CD14-positive monocyte (primary cell): ENCODE data around the gene SLC22A1. TPM values are rescaled to one million over a fixed set of nuclear protein-coding genes. Genes with fewer than 3 reads are reported as not detected.

Experiments used
- DNase-seq, 3 donors: peaks; one replicate each; pipeline ENCODE4 v3.0.0-alpha.2; 2011 to 2022
- H2AFZ ChIP-seq: 2 replicates; pipeline ENCODE4 v1.6.0; 2012; ENCODE audit warnings: mild to moderate bottlenecking, low read depth, low read length, inconsistent platforms; ENCODE audit not compliant: insufficient read depth, poor library complexity, severe bottlenecking
- H3K27ac ChIP-seq, 2 donors: 1 replicate in 1 of 2; 2 replicates in 1 of 2; pipeline ENCODE4 v1.5.1; 2012 to 2013; ENCODE audit warnings: low read length in 2 of 2, control low read depth in 1 of 2, inconsistent platforms in 1 of 2, low read depth in 1 of 2, mild to moderate bottlenecking in 1 of 2
- H3K27me3 ChIP-seq, 2 donors: one replicate each; pipeline versions ENCODE4 v1.6.0 to v1.6.1; 2011 to 2013; ENCODE audit warnings: low read length in 2 of 2; ENCODE audit not compliant: control insufficient read depth in 2 of 2, insufficient read depth in 2 of 2
- H3K36me3 ChIP-seq, 2 donors: replicated peaks in 1 of 2; 1 replicate in 1 of 2; 2 replicates in 1 of 2; pipeline versions ENCODE4 v1.5.1 to v1.6.1; 2012 to 2013; ENCODE audit warnings: low read length in 2 of 2, control low read depth in 1 of 2, inconsistent platforms in 1 of 2, mild to moderate bottlenecking in 1 of 2; ENCODE audit not compliant: insufficient read depth in 2 of 2, control insufficient read depth in 1 of 2
- H3K4me1 ChIP-seq, 2 donors: 1 replicate in 1 of 2; 2 replicates in 1 of 2; pipeline versions ENCODE4 v1.5.1 to v1.6.1; 2012 to 2013; ENCODE audit warnings: low read length in 2 of 2, control low read depth in 1 of 2, inconsistent platforms in 1 of 2, mild to moderate bottlenecking in 1 of 2, moderate library complexity in 1 of 2; ENCODE audit not compliant: insufficient read depth in 2 of 2, control insufficient read depth in 1 of 2
- H3K4me2 ChIP-seq: replicated peaks from 2 replicates; pipeline ENCODE3; 2012; ENCODE audit warnings: low read length, moderate library complexity, mild to moderate bottlenecking; ENCODE audit not compliant: poor library complexity, severe bottlenecking; ENCODE audit errors: extremely low read depth
- H3K4me3 ChIP-seq, 3 experiments: fragments of 200-600 bp in 1 of 3; sonication (generic) in 1 of 3; replicated peaks in 1 of 3; 1 replicate in 2 of 3; 2 replicates in 1 of 3; pipeline ENCODE4 v1.5.1; 2011 to 2013; ENCODE audit warnings: low read length in 3 of 3, mild to moderate bottlenecking in 3 of 3, control low read depth in 2 of 3, low read depth in 2 of 3, inconsistent platforms in 1 of 3, moderate library complexity in 1 of 3
- H3K79me2 ChIP-seq: 2 replicates; pipeline ENCODE4 v1.6.0; 2012; ENCODE audit warnings: mild to moderate bottlenecking, control low read depth, inconsistent platforms, low read length, moderate library complexity; ENCODE audit not compliant: insufficient read depth
- H3K9ac ChIP-seq: 2 replicates; pipeline ENCODE4 v1.6.0; 2017; ENCODE audit warnings: low read length, mild to moderate bottlenecking; ENCODE audit not compliant: insufficient read depth, poor library complexity, severe bottlenecking
- H3K9me3 ChIP-seq, 2 donors: replicated peaks in 1 of 2; 1 replicate in 1 of 2; 2 replicates in 1 of 2; pipeline versions ENCODE4 v1.5.1 to v1.6.1; 2012 to 2013; ENCODE audit warnings: low read length in 2 of 2, control low read depth in 1 of 2; ENCODE audit not compliant: control insufficient read depth in 1 of 2, insufficient read depth in 1 of 2
- H4K20me1 ChIP-seq: 2 replicates; pipeline ENCODE4 v1.6.0; 2012; ENCODE audit warnings: mild to moderate bottlenecking, low read length, control low read depth, moderate library complexity; ENCODE audit not compliant: insufficient read depth
- H3K27ac Mint-ChIP-seq, 7 donors: one replicate each; pipeline ENCODE4 v1.8.0; 2020; ENCODE audit warnings: mild to moderate bottlenecking in 7 of 7, mixed read lengths in 7 of 7, moderate library complexity in 6 of 7, inconsistent platforms in 2 of 7
- H3K27me3 Mint-ChIP-seq, 3 donors: one replicate each; pipeline ENCODE4 v1.8.0; 2021 to 2022; ENCODE audit warnings: low read depth in 3 of 3, mild to moderate bottlenecking in 3 of 3, mixed read lengths in 3 of 3, moderate library complexity in 3 of 3, inconsistent platforms in 1 of 3
- H3K36me3 Mint-ChIP-seq, 2 donors: one replicate each; pipeline ENCODE4 v1.8.0; 2020; ENCODE audit warnings: mixed read lengths in 2 of 2, inconsistent platforms in 1 of 2, mild to moderate bottlenecking in 1 of 2
- H3K4me1 Mint-ChIP-seq: one replicate; pipeline ENCODE4 v1.8.0; 2020; ENCODE audit warnings: mild to moderate bottlenecking, mixed read lengths
- H3K4me3 Mint-ChIP-seq, 2 donors: one replicate each; pipeline ENCODE4 v1.8.0; 2020; ENCODE audit warnings: mild to moderate bottlenecking in 2 of 2, mixed read lengths in 2 of 2, moderate library complexity in 1 of 2
- H3K9me3 Mint-ChIP-seq, 7 donors: one replicate each; pipeline ENCODE4 v1.8.0; 2020 to 2022; ENCODE audit warnings: mixed read lengths in 7 of 7, mild to moderate bottlenecking in 6 of 7, moderate library complexity in 6 of 7, inconsistent platforms in 2 of 7
- WGBS: methylation state at CpG from one replicate; pipeline ENCODE4 v1.1.5; 2013; ENCODE audit warnings: missing lambda C conversion rate; ENCODE audit not compliant: insufficient coverage; 5-methylcytosine and 5-hydroxymethylcytosine counted together
- intact Hi-C, 2 donors: fragments of 100-400 bp; cut with micrococcal nuclease; formaldehyde crosslinking; loops; one replicate each; pipeline versions ENCODE4 v1.15.0 to v1.15.1; 2023
- polyA plus RNA-seq, 3 donors: library from polyadenylated mRNA; depleted of rRNA in 1 of 3; unstranded in 2 of 3; stranded (reverse) in 1 of 3; fragments of 300-500 nt in 2 of 3; fragments of >200 nt in 1 of 3; fragmentation: Illumina TruSeq in 2 of 3; gene quantifications; 1 replicate in 2 of 3; 2 replicates in 1 of 3; pipeline ENCODE4 v1.2.3, GENCODE V29; 2012 to 2021
- TF ChIP-seq, protein P1 (sequence below): fragments of 200-600 bp; IDR thresholded peaks from one replicate; pipeline ENCODE4 v1.8.0; 2022; ENCODE audit warnings: antibody characterized with exemption, mild to moderate bottlenecking

The SLC22A1 gene
- polyA plus RNA-seq, 3 donors = 0.36 to 0.48 TPM; not detected in 1

GRCh38 chr6:160128879-160129516 is 7.4 kb downstream of the SLC22A1 start:
- H3K4me1 ChIP-seq = no peaks in the 10 kb centered on the region
- H3K4me2 ChIP-seq = no peak overlapping the region
- H4K20me1 ChIP-seq = no peaks in the 10 kb centered on the region
- H3K4me3 Mint-ChIP-seq = no peak overlapping the region
- no peaks in the 10 kb centered on the region for H3K9me3 ChIP-seq
- no peaks in the 10 kb centered on the region for H3K79me2 ChIP-seq
- no peak for DNase-seq
- H3K27me3 Mint-ChIP-seq = peaks cover 10 to 22% (median 12%) of the 10 kb centered on the region in 3 donors
- peaks cover 0 to 2% (median 0%) of the 10 kb centered on the region in 7 donors for H3K9me3 Mint-ChIP-seq
- H3K27me3 ChIP-seq = no peaks in the 10 kb centered on the region
- no peaks in the 10 kb centered on the region for H3K36me3 ChIP-seq
- no peak overlapping the region for H3K27ac ChIP-seq
- 86% methylated on average over 1 of the region's 6 CpGs for WGBS
- no peaks in the 10 kb centered on the region for H3K36me3 Mint-ChIP-seq
- H3K27ac Mint-ChIP-seq = peak overlapping the region in 1 of 7 donors; percentile 17
- intact Hi-C loops = no loop called here
- TF ChIP-seq, protein P1, sequence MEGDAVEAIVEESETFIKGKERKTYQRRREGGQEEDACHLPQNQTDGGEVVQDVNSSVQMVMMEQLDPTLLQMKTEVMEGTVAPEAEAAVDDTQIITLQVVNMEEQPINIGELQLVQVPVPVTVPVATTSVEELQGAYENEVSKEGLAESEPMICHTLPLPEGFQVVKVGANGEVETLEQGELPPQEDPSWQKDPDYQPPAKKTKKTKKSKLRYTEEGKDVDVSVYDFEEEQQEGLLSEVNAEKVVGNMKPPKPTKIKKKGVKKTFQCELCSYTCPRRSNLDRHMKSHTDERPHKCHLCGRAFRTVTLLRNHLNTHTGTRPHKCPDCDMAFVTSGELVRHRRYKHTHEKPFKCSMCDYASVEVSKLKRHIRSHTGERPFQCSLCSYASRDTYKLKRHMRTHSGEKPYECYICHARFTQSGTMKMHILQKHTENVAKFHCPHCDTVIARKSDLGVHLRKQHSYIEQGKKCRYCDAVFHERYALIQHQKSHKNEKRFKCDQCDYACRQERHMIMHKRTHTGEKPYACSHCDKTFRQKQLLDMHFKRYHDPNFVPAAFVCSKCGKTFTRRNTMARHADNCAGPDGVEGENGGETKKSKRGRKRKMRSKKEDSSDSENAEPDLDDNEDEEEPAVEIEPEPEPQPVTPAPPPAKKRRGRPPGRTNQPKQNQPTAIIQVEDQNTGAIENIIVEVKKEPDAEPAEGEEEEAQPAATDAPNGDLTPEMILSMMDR = no peak
- no peak overlapping the region for H3K9ac ChIP-seq
- no peaks in the 10 kb centered on the region for H3K4me1 Mint-ChIP-seq
- H3K4me3 ChIP-seq = no peak overlapping the region
- no peak overlapping the region for H2AFZ ChIP-seq

DNA sequence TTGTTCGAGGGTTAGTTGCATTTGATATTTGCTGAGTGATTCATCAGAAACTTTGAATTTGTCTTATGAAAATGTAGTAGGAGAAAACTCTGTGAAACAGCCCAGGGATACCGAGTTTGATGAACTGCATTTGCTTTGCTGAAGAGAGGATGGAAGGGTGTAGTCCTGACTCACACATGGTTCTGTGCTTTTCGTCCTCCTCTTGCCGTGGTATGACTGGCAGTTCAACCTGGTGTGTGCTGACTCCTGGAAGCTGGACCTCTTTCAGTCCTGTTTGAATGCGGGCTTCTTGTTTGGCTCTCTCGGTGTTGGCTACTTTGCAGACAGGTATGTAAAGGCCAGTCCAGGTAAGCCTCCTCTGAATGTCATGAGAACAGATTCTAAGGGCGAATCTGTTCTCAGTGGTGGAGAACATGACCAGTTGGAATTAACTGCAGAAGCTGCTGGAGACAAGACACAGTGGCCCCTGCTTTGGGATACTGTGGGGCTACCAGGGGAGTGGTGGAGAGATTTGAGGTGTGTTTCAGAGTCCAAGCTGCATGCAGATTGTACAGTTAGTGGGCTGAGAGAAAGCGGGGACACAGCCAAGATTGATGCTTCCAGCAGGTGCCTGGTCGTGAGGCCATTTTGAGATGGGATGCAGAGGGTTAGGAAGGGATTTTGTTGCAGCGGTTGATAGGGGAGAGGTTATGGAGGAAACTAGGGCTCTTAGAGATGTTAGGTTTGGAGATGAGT is 8.4 kb downstream of the SLC22A1 start:
- H3K9ac ChIP-seq = no peak overlapping the region
- Mint-ChIP-seq H3K27me3 (peaks cover 8 to 20% (median 13%) of the 10 kb centered on the region in 3 donors), H3K9me3 (peaks cover 0 to 3% (median 0%) of the 10 kb centered on the region in 7 donors), H3K27ac (no peak overlapping the region), H3K4me1 (no peaks in the 10 kb centered on the region), H3K36me3 (no peaks in the 10 kb centered on the region), H3K4me3 (no peak overlapping the region)
- no peak overlapping the region for H3K27ac ChIP-seq
- no peak overlapping the region for H3K4me2 ChIP-seq
- TF ChIP-seq, protein P1 = no peak
- H3K36me3 ChIP-seq = no peaks in the 10 kb centered on the region
- H3K27me3 ChIP-seq = no peaks in the 10 kb centered on the region
- no peaks in the 10 kb centered on the region for H3K79me2 ChIP-seq
- H4K20me1 ChIP-seq = no peaks in the 10 kb centered on the region
- 94% methylated on average over 10 of the region's 10 CpGs for WGBS
- no peak overlapping the region for H2AFZ ChIP-seq
- no peaks in the 10 kb centered on the region for H3K4me1 ChIP-seq
- no peak for DNase-seq
- H3K4me3 ChIP-seq = no peak overlapping the region
- H3K9me3 ChIP-seq = no peaks in the 10 kb centered on the region
- intact Hi-C loops = no loop called here
